ENCODE data around the gene TDRD9.

DNA sequence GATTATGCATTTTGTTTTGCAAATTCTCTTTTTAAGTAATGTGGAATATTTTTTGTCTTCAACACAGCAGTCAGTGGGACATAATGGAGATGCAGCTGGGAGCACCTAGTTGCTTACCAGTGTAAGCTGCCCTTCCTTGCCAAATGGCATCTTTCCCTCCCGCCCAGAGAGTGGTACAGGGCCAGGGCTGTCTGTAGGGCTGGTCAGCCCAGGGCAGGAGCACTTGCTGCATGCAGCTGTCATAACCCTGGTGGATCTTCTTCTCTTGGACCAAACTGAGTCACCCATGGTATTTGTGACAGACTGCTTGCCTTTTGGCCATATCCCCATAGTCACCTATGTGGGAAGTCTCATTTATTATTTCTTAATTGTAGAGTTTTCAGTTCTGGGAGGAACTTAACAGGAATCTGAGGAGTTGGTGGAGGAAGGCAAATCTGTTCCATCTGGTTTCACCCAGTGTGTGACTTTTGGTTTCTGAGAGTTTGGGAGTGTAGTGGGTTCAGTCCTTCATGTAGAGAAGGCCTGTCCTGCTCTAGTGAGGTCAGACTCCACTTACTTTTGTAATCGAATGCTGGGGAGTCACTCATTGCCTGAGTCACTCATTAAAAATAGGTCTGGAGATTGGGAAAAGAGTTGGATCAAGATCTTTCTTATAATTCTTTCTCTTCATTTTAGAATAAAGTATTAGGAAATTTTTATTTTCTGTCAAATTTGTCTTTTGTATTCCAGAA, 95.2 kb downstream of the TDRD9 start:
- TF ChIP-seq, protein P1, sequence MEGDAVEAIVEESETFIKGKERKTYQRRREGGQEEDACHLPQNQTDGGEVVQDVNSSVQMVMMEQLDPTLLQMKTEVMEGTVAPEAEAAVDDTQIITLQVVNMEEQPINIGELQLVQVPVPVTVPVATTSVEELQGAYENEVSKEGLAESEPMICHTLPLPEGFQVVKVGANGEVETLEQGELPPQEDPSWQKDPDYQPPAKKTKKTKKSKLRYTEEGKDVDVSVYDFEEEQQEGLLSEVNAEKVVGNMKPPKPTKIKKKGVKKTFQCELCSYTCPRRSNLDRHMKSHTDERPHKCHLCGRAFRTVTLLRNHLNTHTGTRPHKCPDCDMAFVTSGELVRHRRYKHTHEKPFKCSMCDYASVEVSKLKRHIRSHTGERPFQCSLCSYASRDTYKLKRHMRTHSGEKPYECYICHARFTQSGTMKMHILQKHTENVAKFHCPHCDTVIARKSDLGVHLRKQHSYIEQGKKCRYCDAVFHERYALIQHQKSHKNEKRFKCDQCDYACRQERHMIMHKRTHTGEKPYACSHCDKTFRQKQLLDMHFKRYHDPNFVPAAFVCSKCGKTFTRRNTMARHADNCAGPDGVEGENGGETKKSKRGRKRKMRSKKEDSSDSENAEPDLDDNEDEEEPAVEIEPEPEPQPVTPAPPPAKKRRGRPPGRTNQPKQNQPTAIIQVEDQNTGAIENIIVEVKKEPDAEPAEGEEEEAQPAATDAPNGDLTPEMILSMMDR (IDR thresholded peaks at IDR 0.05 in 4 of 5, conservative IDR thresholded peaks at IDR 0.05 in 1 of 5) = no peak
- no peak for TF ChIP-seq POLR2A (IDR thresholded peaks at IDR 0.05)
